IMR-90 (cell line): ENCODE measurements around the gene RHBDD1. TPM values are rescaled to one million over a fixed set of nuclear protein-coding genes. Genes with fewer than 3 reads are reported as not detected.

Experiments
- ATAC-seq: fragments of 200-7000 bp; cut with Tn5 transposase; 2 replicates; pipeline ENCODE4 v1.9.1; 2020; ENCODE audit warnings: low read depth, mild to moderate bottlenecking, moderate library complexity
- BruUV-seq: library from RNA; stranded (reverse); fragments of 400-500 nt; replicated peaks from 2 replicates; lab custom pipeline; 2021; lab: Mats Ljungman, UMichigan
- CTCF ChIA-PET: fragments of 300-600 bp; formaldehyde crosslinking; extraction: SDS; loops from one replicate; lab custom pipeline; 2021; ENCODE audit warnings: antibody characterized with exemption; lab: Yijun Ruan, JAX
- POLR2A ChIA-PET: fragments of 300-600 bp; sonication (Branson Sonifier 250); formaldehyde crosslinking; loops from one replicate; lab custom pipeline; 2022; ENCODE audit warnings: antibody characterized with exemption; ENCODE audit not compliant: unreplicated experiment; lab: Charles Lee
- DNase-seq: peaks from one replicate; pipeline ENCODE4 v3.0.0; 2013
- H2AFZ ChIP-seq: replicated peaks from 2 replicates; pipeline ENCODE3; 2013; ENCODE audit warnings: low read length, mild to moderate bottlenecking; ENCODE audit not compliant: poor library complexity
- H2AK5ac ChIP-seq: 2 replicates; pipeline ENCODE4 v1.6.1; 2013; ENCODE audit warnings: low read depth, low read length, inconsistent platforms
- H2AK9ac ChIP-seq: replicated peaks from 2 replicates; pipeline ENCODE3; 2013; ENCODE audit warnings: mild to moderate bottlenecking, low read depth, low read length, moderate library complexity; ENCODE audit not compliant: poor library complexity
- H2BK120ac ChIP-seq: 2 replicates; pipeline ENCODE4 v1.6.1; 2013; ENCODE audit warnings: low read depth, low read length, inconsistent platforms
- H2BK15ac ChIP-seq: 3 replicates; pipeline ENCODE4 v1.6.1; 2013; ENCODE audit warnings: low read depth, low read length, inconsistent platforms
- H2BK20ac ChIP-seq: 2 replicates; pipeline ENCODE4 v1.6.1; 2013; ENCODE audit warnings: low read depth, mild to moderate bottlenecking, inconsistent platforms, low read length, moderate library complexity
- H2BK5ac ChIP-seq: 2 replicates; pipeline ENCODE4 v1.6.1; 2013; ENCODE audit warnings: mild to moderate bottlenecking, low read depth, low read length, inconsistent platforms; ENCODE audit not compliant: poor library complexity, severe bottlenecking
- H3K14ac ChIP-seq: replicated peaks from 2 replicates; pipeline ENCODE4 v1.6.1; 2013; ENCODE audit warnings: low read depth, low read length, inconsistent platforms
- H3K18ac ChIP-seq: 2 replicates; pipeline ENCODE4 v1.6.1; 2013; ENCODE audit warnings: low read depth, low read length, control low read depth
- H3K23ac ChIP-seq: 2 replicates; pipeline ENCODE4 v1.6.1; 2013; ENCODE audit warnings: low read depth, low read length, inconsistent platforms
- H3K27ac ChIP-seq: 2 replicates; pipeline ENCODE4 v1.5.1; 2013; ENCODE audit warnings: mild to moderate bottlenecking, control low read depth, low read length; ENCODE audit not compliant: insufficient read depth
- H3K27me3 ChIP-seq: 2 replicates; pipeline ENCODE4 v1.6.1; 2013; ENCODE audit warnings: low read length; ENCODE audit not compliant: control insufficient read depth, insufficient read depth
- H3K36me3 ChIP-seq: 2 replicates; pipeline ENCODE4 v1.6.1; 2013; ENCODE audit warnings: low read length, mixed read lengths; ENCODE audit not compliant: control insufficient read depth, insufficient read depth
- H3K4ac ChIP-seq: 2 replicates; pipeline ENCODE4 v1.6.1; 2013; ENCODE audit warnings: low read depth, low read length, inconsistent platforms
- H3K4me1 ChIP-seq: 2 replicates; pipeline ENCODE4 v1.6.1; 2013; ENCODE audit warnings: low read length, mixed read lengths; ENCODE audit not compliant: control insufficient read depth, insufficient read depth
- H3K4me2 ChIP-seq: 2 replicates; pipeline ENCODE4 v1.6.1; 2013; ENCODE audit warnings: low read depth, mild to moderate bottlenecking, control low read depth, low read length, moderate library complexity
- H3K4me3 ChIP-seq: 2 replicates; pipeline ENCODE4 v1.5.1; 2013; ENCODE audit warnings: low read depth, mild to moderate bottlenecking, control low read depth, low read length, moderate library complexity; ENCODE audit not compliant: insufficient read depth
- H3K56ac ChIP-seq: 2 replicates; pipeline ENCODE4 v1.6.1; 2013; ENCODE audit warnings: low read length, inconsistent platforms; ENCODE audit not compliant: insufficient read depth; ENCODE audit errors: extremely low read depth
- H3K79me1 ChIP-seq, 2 experiments: 2 replicates each; pipeline ENCODE4 v1.6.1; 2013; ENCODE audit warnings: low read length in 2 of 2, inconsistent platforms in 1 of 2, low read depth in 1 of 2
- H3K9ac ChIP-seq: 2 replicates; pipeline ENCODE4 v1.6.1; 2013; ENCODE audit warnings: low read depth, low read length, control low read depth
- H3K9me1 ChIP-seq: 2 replicates; pipeline ENCODE4 v1.6.1; 2013; ENCODE audit warnings: low read length, inconsistent platforms; ENCODE audit not compliant: insufficient read depth
- H3K9me3 ChIP-seq: 2 replicates; pipeline ENCODE4 v1.6.1; 2013; ENCODE audit warnings: low read length; ENCODE audit not compliant: control insufficient read depth, insufficient read depth
- H4K20me1 ChIP-seq: 2 replicates; pipeline ENCODE4 v1.6.1; 2013; ENCODE audit warnings: low read length, inconsistent platforms; ENCODE audit not compliant: insufficient read depth
- H4K5ac ChIP-seq: 2 replicates; pipeline ENCODE4 v1.6.1; 2013; ENCODE audit warnings: mild to moderate bottlenecking, low read depth, low read length, control low read depth
- H4K8ac ChIP-seq, 2 experiments: 2 replicates each; pipeline ENCODE4 v1.6.1; 2013; ENCODE audit warnings: low read depth in 2 of 2, low read length in 2 of 2, control low read depth in 1 of 2, inconsistent platforms in 1 of 2
- H4K91ac ChIP-seq: 2 replicates; pipeline ENCODE4 v1.6.1; 2013; ENCODE audit warnings: low read depth, low read length, inconsistent platforms; ENCODE audit not compliant: insufficient read depth
- BHLHE40 ChIP-seq: fragments of 150-350 bp; IDR thresholded peaks from 2 replicates; pipeline ENCODE4 v1.6.1; 2016; ENCODE audit warnings: mild to moderate bottlenecking, low read depth, low read length
- CEBPB ChIP-seq: IDR thresholded peaks from 2 replicates; pipeline ENCODE4 v1.6.1; 2012; ENCODE audit warnings: low read depth, low read length, improper control_type of control experiment
- CHD1 ChIP-seq: IDR thresholded peaks from 2 replicates; pipeline ENCODE4 v1.6.1; 2012; ENCODE audit warnings: low read depth, low read length, improper control_type of control experiment
- CTCF ChIP-seq: conservative IDR thresholded peaks from 2 replicates; pipeline ENCODE4 v1.5.1; 2012; ENCODE audit warnings: mild to moderate bottlenecking, low read depth, low read length, improper control_type of control experiment
- ELK1 ChIP-seq: fragments of 150-350 bp; IDR thresholded peaks from 2 replicates; pipeline ENCODE4 v1.6.1; 2016; ENCODE audit warnings: low read depth, mild to moderate bottlenecking, low read length, moderate library complexity, borderline replicate concordance
- FOS ChIP-seq: fragments of 150-350 bp; IDR thresholded peaks from 2 replicates; pipeline ENCODE4 v1.6.1; 2016; ENCODE audit warnings: low read depth, low read length
- MAFK ChIP-seq: IDR thresholded peaks from 2 replicates; pipeline ENCODE4 v1.6.1; 2012; ENCODE audit warnings: low read depth, low read length, improper control_type of control experiment
- MAZ ChIP-seq: IDR thresholded peaks from 2 replicates; pipeline ENCODE4 v1.6.1; 2012; ENCODE audit warnings: low read depth, mild to moderate bottlenecking, low read length, improper control_type of control experiment, moderate library complexity, borderline replicate concordance
- MXI1 ChIP-seq: IDR thresholded peaks from 2 replicates; pipeline ENCODE4 v1.6.1; 2012; ENCODE audit warnings: low read depth, mild to moderate bottlenecking, low read length, moderate library complexity, borderline replicate concordance
- NFE2L2 ChIP-seq: fragments of 150-350 bp; IDR thresholded peaks from 2 replicates; pipeline ENCODE4 v1.6.1; 2016; ENCODE audit warnings: low read depth, mild to moderate bottlenecking, low read length
- POLR2A ChIP-seq: IDR thresholded peaks from 2 replicates; pipeline ENCODE4 v1.6.1; 2012; ENCODE audit warnings: mild to moderate bottlenecking, low read depth, low read length
- RAD21 ChIP-seq: IDR thresholded peaks from 2 replicates; pipeline ENCODE4 v1.6.1; 2012; ENCODE audit warnings: low read length, improper control_type of control experiment
- RCOR1 ChIP-seq: IDR thresholded peaks from 2 replicates; pipeline ENCODE4 v1.6.1; 2012; ENCODE audit warnings: mild to moderate bottlenecking, low read length, improper control_type of control experiment; ENCODE audit not compliant: insufficient replicate concordance
- RFX5 ChIP-seq: IDR thresholded peaks from 2 replicates; pipeline ENCODE4 v1.8.0; 2012; ENCODE audit warnings: low read depth, mild to moderate bottlenecking, low read length, moderate library complexity
- SMC3 ChIP-seq: fragments of 150-350 bp; IDR thresholded peaks from 2 replicates; pipeline ENCODE4 v1.6.1; 2016; ENCODE audit warnings: low read depth, mild to moderate bottlenecking, antibody characterized with exemption, low read length, moderate library complexity
- USF2 ChIP-seq: fragments of 150-350 bp; IDR thresholded peaks from 2 replicates; pipeline ENCODE4 v1.6.1; 2017; ENCODE audit warnings: mild to moderate bottlenecking, antibody characterized with exemption, low read length, low read depth
- WGBS, 2 experiments: methylation state at CpG; one replicate each; pipeline versions ENCODE4 v1.1.5 to v1.1.7; 2013; ENCODE audit warnings: missing lambda C conversion rate in 2 of 2; ENCODE audit not compliant: insufficient read length in 1 of 2; ENCODE audit errors: extremely low coverage in 2 of 2; 5-methylcytosine and 5-hydroxymethylcytosine counted together
- dilution Hi-C: fragments of 300-500 bp; cut with HindIII; formaldehyde crosslinking; loops from one replicate; pipeline ENCODE4 v1.14.3; 2018; ENCODE audit warnings: low sequenced_read_pairs; ENCODE audit not compliant: unreplicated experiment
- in situ Hi-C: fragments of 300-500 bp; cut with MboI; formaldehyde crosslinking; loops from 3 replicates; pipeline ENCODE4 v1.14.3; 2019; ENCODE audit warnings: low sequenced_read_pairs, inconsistent platforms, mixed read lengths
- intact Hi-C: fragments of 100-400 bp; cut with micrococcal nuclease; formaldehyde crosslinking; loops from 2 replicates; pipeline ENCODE4 v1.10.0; 2022
- polyA plus RNA-seq, 3 experiments: library from polyadenylated mRNA; depleted of rRNA; stranded (reverse); fragments of >200 nt; gene quantifications; 2 replicates each; pipeline ENCODE4 v1.2.3, GENCODE V29; 2012; ENCODE audit warnings: low replicate concordance in 1 of 3
- total RNA-seq: library from RNA; depleted of rRNA; stranded (reverse); fragments of >200 nt; gene quantifications from 2 replicates; pipeline ENCODE4 v1.2.3, GENCODE V29; 2012

RHBDD1 gene
- total and polyA plus RNA-seq, 2 of the 4 experiments (the other 2 are of a cell fraction) = 9.7 to 14.0 TPM

DNA sequence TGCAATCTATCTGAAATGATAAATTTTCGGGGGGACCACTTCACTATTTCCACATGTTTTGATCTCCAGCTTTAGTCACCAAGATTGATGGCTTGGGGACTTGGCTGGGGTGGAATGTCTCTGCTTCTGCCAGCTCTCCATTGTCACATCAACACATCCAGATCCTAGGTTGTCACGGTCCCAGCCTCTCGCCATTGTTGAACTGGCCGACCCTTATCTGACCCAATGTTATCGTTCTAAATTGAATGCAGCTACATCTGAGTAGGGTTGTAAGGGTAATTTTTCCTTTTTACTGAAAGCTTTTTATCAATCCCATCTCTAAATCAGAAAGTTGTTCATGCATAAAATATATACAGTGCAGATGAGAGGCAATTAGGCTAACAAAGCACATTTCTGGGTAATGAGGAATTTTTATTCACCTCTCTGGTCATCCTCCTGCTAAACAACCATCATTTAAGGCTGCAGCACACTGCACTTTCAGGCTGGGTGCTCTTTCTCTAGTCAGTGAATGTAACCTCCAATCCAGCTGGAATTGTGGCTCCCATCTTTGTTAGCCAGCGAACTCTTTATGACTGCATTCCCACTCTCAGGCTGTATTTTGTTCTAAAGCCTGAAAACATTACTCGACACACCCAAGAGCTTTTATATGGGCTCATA is 200.0 kb downstream of the RHBDD1 start:
- no peak overlapping the region for H3K27ac ChIP-seq
- DNase-seq (no peak), ATAC-seq (no peak)
- H4K8ac ChIP-seq = no peak overlapping the region
- no peak overlapping the region for H3K14ac ChIP-seq
- H2AK9ac ChIP-seq = no peak overlapping the region
- H3K4me1 ChIP-seq = no peaks in the 10 kb centered on the region
- in situ Hi-C loops (no loop called here), dilution Hi-C loops (no loop called here), intact Hi-C loops (loop anchor here (5.0 kb wide), 1 partner anchor 201 kb away; no protein-coding TSS in a partner anchor)
- no peak overlapping the region for H3K18ac ChIP-seq
- TF ChIP-seq RCOR1 (no peak), RFX5 (no peak), CEBPB (no peak), SMC3 (no peak), BHLHE40 (no peak), MXI1 (no peak), CHD1 (no peak), CTCF (no peak), MAZ (no peak), FOS (no peak), RAD21 (no peak), ELK1 (no peak), POLR2A (no peak), USF2 (no peak), MAFK (no peak), NFE2L2 (no peak)
- H3K56ac ChIP-seq = no peak overlapping the region
- no peaks in the 10 kb centered on the region for H3K9me1 ChIP-seq
- H3K4me2 ChIP-seq = no peak overlapping the region
- ChIA-PET CTCF (interaction anchor here (0.9 kb wide), 1 partner anchor 10 kb away, joined by 3 read pairs; no protein-coding TSS in a partner anchor), POLR2A (no interaction called here)
- 76% methylated on average over 2 of the region's 7 CpGs; no CpG with 5 or more reads in 1 of the 2 experiments for WGBS, 2 experiments
- H2BK15ac ChIP-seq = no peak overlapping the region
- H4K20me1 ChIP-seq = no peaks in the 10 kb centered on the region
- H2AFZ ChIP-seq = no peak overlapping the region
- BruUV-seq = no TSS peak
- H2BK5ac ChIP-seq = no peak overlapping the region
- H3K9me3 ChIP-seq = no peaks in the 10 kb centered on the region
- peaks cover 7% of the 10 kb centered on the region for H3K27me3 ChIP-seq
- H3K79me1 ChIP-seq = no peaks in the 10 kb centered on the region
- no peak overlapping the region for H3K9ac ChIP-seq
- H2AK5ac ChIP-seq = no peak overlapping the region
- H3K23ac ChIP-seq = no peak overlapping the region
- H2BK120ac ChIP-seq = no peak overlapping the region
- no peak overlapping the region for H3K4me3 ChIP-seq
- no peak overlapping the region for H2BK20ac ChIP-seq
- no peaks in the 10 kb centered on the region for H3K36me3 ChIP-seq
- H4K91ac ChIP-seq = no peak overlapping the region
- H4K5ac ChIP-seq = no peak overlapping the region
- H3K4ac ChIP-seq = no peak overlapping the region
